Duodenal mucosa (tissue), 2 donors: Measurements from ENCODE around the gene BCAS2.
"Not testable (repeated sequence)": the region's sequence is repeated elsewhere in the genome, so short reads cannot be mapped to it uniquely, and the experiment has no call there.

Experiments
- H3K27ac ChIP-seq: one replicate; pipeline ENCODE4 v1.7.0; 2013; ENCODE audit warnings: low read depth, low read length
- H3K27me3 ChIP-seq, 2 donors: one replicate each; pipeline ENCODE4 v1.7.0; 2013; ENCODE audit warnings: low read length in 2 of 2, control low read depth in 1 of 2; ENCODE audit not compliant: insufficient read depth in 2 of 2, control insufficient read depth in 1 of 2
- H3K36me3 ChIP-seq, 2 donors: one replicate each; pipeline ENCODE4 v1.7.0; 2013; ENCODE audit warnings: low read length in 2 of 2, control low read depth in 1 of 2; ENCODE audit not compliant: insufficient read depth in 2 of 2, control insufficient read depth in 1 of 2
- H3K4me1 ChIP-seq, 2 donors: one replicate each; pipeline ENCODE4 v1.7.0; 2013; ENCODE audit warnings: low read length in 2 of 2, control low read depth in 1 of 2; ENCODE audit not compliant: insufficient read depth in 2 of 2, control insufficient read depth in 1 of 2
- H3K4me3 ChIP-seq, 2 donors: one replicate each; pipeline ENCODE4 v1.7.0; 2013; ENCODE audit warnings: low read length in 2 of 2, low read depth in 1 of 2
- H3K9ac ChIP-seq, 2 donors: one replicate each; pipeline ENCODE4 v1.7.0; 2013; ENCODE audit warnings: low read length in 2 of 2, low read depth in 1 of 2
- H3K9me3 ChIP-seq, 2 donors: one replicate each; pipeline ENCODE4 v1.7.0; 2013; ENCODE audit warnings: low read length in 2 of 2, control low read depth in 1 of 2; ENCODE audit not compliant: control insufficient read depth in 1 of 2

The BCAS2 gene

GRCh38 chr1:114595602-114596001 is 14.2 kb upstream of the BCAS2 start:
- Histone ChIP-seq H3K27me3 (no peaks in the 10 kb centered on the region), H3K4me3 (no peak overlapping the region), H3K9me3 (no peaks in the 10 kb centered on the region), H3K36me3 (no peaks in the 10 kb centered on the region), H3K27ac (no peak overlapping the region), H3K4me1 (no peaks in the 10 kb centered on the region), H3K9ac (no peak overlapping the region)

- H3K27ac ChIP-seq = no peak overlapping the region
- H3K36me3 ChIP-seq = no peaks in the 10 kb centered on the region
- no peaks in the 10 kb centered on the region for H3K4me1 ChIP-seq
- no peak overlapping the region for H3K4me3 ChIP-seq
- H3K9me3 ChIP-seq = no peaks in the 10 kb centered on the region
- no peak overlapping the region for H3K9ac ChIP-seq
- no peaks in the 10 kb centered on the region for H3K27me3 ChIP-seq
Measured at GRCh38 chr1:114594046-114594445, 12.6 kb upstream of the BCAS2 start.

- no peak overlapping the region for H3K9ac ChIP-seq
- H3K4me1 ChIP-seq = peaks cover 5 to 9% of the 10 kb centered on the region in 2 donors
- H3K9me3 ChIP-seq = no peaks in the 10 kb centered on the region
- H3K27me3 ChIP-seq = no peaks in the 10 kb centered on the region
- no peaks in the 10 kb centered on the region for H3K36me3 ChIP-seq
- H3K27ac ChIP-seq = no peak overlapping the region
- H3K4me3 ChIP-seq = no peak overlapping the region
Measured at GRCh38 chr1:114589122-114589521, 7.7 kb upstream of the BCAS2 start.

GRCh38 chr1:114588196-114588689 is 6.8 kb upstream of the BCAS2 start:
- peaks cover 5 to 9% of the 10 kb centered on the region in 2 donors for H3K4me1 ChIP-seq
- no peaks in the 10 kb centered on the region for H3K36me3 ChIP-seq
- peak overlapping the region in 1 of 2 donors; percentile 23 for H3K4me3 ChIP-seq
- no peak overlapping the region for H3K9ac ChIP-seq
- H3K9me3 ChIP-seq = no peaks in the 10 kb centered on the region
- no peaks in the 10 kb centered on the region for H3K27me3 ChIP-seq
- H3K27ac ChIP-seq = no peak overlapping the region

GRCh38 chr1:114587203-114587991 is 6.0 kb upstream of the BCAS2 start:
- H3K27me3 ChIP-seq = no peaks in the 10 kb centered on the region
- H3K9me3 ChIP-seq = no peaks in the 10 kb centered on the region
- no peak overlapping the region for H3K9ac ChIP-seq
- no peaks in the 10 kb centered on the region for H3K36me3 ChIP-seq
- no peak overlapping the region for H3K4me3 ChIP-seq
- peaks cover 5 to 9% of the 10 kb centered on the region in 2 donors for H3K4me1 ChIP-seq
- no peak overlapping the region for H3K27ac ChIP-seq

GRCh38 chr1:114586513-114587047 is 5.2 kb upstream of the BCAS2 start:
- H3K4me3 ChIP-seq = no peak overlapping the region
- H3K27me3 ChIP-seq = no peaks in the 10 kb centered on the region
- peaks cover 5 to 13% of the 10 kb centered on the region in 2 donors for H3K4me1 ChIP-seq
- H3K9me3 ChIP-seq = no peaks in the 10 kb centered on the region
- no peak overlapping the region for H3K9ac ChIP-seq
- H3K27ac ChIP-seq = no peak overlapping the region
- no peaks in the 10 kb centered on the region for H3K36me3 ChIP-seq

GRCh38 chr1:114585231-114585630 is 3.8 kb upstream of the BCAS2 start:
- Histone ChIP-seq H3K27me3 (no peaks in the 10 kb centered on the region), H3K4me1 (peaks cover 12 to 20% of the 10 kb centered on the region in 2 donors), H3K27ac (no peak overlapping the region), H3K4me3 (no peak overlapping the region), H3K9me3 (no peaks in the 10 kb centered on the region), H3K9ac (no peak overlapping the region), H3K36me3 (no peaks in the 10 kb centered on the region)

- Histone ChIP-seq H3K36me3 (peaks cover 41 to 74% of the 10 kb centered on the region in 2 donors), H3K27ac (no peak overlapping the region), H3K4me1 (no peaks in the 10 kb centered on the region), H3K9me3 (no peaks in the 10 kb centered on the region), H3K4me3 (no peak overlapping the region), H3K27me3 (no peaks in the 10 kb centered on the region), H3K9ac (no peak overlapping the region)
Measured at GRCh38 chr1:114574365-114574764, 7.0 kb downstream of the BCAS2 start.

GRCh38 chr1:114564141-114564540 is 17.3 kb downstream of the BCAS2 start:
- no peaks in the 10 kb centered on the region for H3K9me3 ChIP-seq
- H3K4me3 ChIP-seq = no peak overlapping the region
- H3K4me1 ChIP-seq = no peaks in the 10 kb centered on the region
- H3K27ac ChIP-seq = no peak overlapping the region
- no peak overlapping the region for H3K9ac ChIP-seq
- no peaks in the 10 kb centered on the region for H3K27me3 ChIP-seq
- peaks cover 5 to 40% of the 10 kb centered on the region in 2 donors for H3K36me3 ChIP-seq

GRCh38 chr1:114562978-114563510 is 18.4 kb downstream of the BCAS2 start:
- H3K4me3 ChIP-seq, H3K27ac ChIP-seq, H3K9me3 ChIP-seq, H3K9ac ChIP-seq, H3K27me3 ChIP-seq, H3K4me1 ChIP-seq: not testable (repeated sequence)
- H3K36me3 ChIP-seq = peaks cover 5 to 30% of the 10 kb centered on the region in 2 donors
